ENCODE data around the gene UBALD1. TPM values are rescaled to one million over a fixed set of nuclear protein-coding genes. Genes with fewer than 3 reads are reported as not detected.
"Not testable (repeated sequence)": the region's sequence is repeated elsewhere in the genome, so short reads cannot be mapped to it uniquely, and the experiment has no call there.

The UBALD1 gene
- total RNA-seq, 1 experiment from 2014 or later: 58.4 TPM

- intact Hi-C loops (cut with micrococcal nuclease; ENCODE audit: unreplicated experiment): no loop called here
- TF ChIP-seq, protein P1, sequence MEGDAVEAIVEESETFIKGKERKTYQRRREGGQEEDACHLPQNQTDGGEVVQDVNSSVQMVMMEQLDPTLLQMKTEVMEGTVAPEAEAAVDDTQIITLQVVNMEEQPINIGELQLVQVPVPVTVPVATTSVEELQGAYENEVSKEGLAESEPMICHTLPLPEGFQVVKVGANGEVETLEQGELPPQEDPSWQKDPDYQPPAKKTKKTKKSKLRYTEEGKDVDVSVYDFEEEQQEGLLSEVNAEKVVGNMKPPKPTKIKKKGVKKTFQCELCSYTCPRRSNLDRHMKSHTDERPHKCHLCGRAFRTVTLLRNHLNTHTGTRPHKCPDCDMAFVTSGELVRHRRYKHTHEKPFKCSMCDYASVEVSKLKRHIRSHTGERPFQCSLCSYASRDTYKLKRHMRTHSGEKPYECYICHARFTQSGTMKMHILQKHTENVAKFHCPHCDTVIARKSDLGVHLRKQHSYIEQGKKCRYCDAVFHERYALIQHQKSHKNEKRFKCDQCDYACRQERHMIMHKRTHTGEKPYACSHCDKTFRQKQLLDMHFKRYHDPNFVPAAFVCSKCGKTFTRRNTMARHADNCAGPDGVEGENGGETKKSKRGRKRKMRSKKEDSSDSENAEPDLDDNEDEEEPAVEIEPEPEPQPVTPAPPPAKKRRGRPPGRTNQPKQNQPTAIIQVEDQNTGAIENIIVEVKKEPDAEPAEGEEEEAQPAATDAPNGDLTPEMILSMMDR (conservative IDR thresholded peaks at IDR 0.05): no peak
- no peak for TF ChIP-seq EZH2 (IDR thresholded peaks at IDR 0.05; ENCODE audit: low read depth)
- H2AFZ ChIP-seq: no peak overlapping the region
- H3K79me2 ChIP-seq (ENCODE audit: low read depth): no peaks in the 10 kb centered on the region
- H3F3A ChIP-seq (ENCODE audit: insufficient read depth, low read depth): no peaks in the 10 kb centered on the region
- H3K4me3 ChIP-seq: no peak overlapping the region
- H3K9me3 ChIP-seq (ENCODE audit: insufficient read depth, low read depth): no peaks in the 10 kb centered on the region
- no peaks in the 10 kb centered on the region for H3K9me2 ChIP-seq (ENCODE audit: insufficient read depth)
- no peak overlapping the region for H3K27ac ChIP-seq
- H3K4me1 ChIP-seq (replicated peaks; ENCODE audit: insufficient read depth): no peaks in the 10 kb centered on the region
- no peak for DNase-seq
- H4K20me1 ChIP-seq (ENCODE audit: insufficient read depth): peaks cover 7% of the 10 kb centered on the region; the same call in 1 of the 2 replicates
- H3K27me3 ChIP-seq (ENCODE audit: insufficient read depth, low read depth): no peaks in the 10 kb centered on the region
- ChIA-PET CTCF (no interaction called here), POLR2A (ENCODE audit: unreplicated experiment) (no interaction called here)
- BruUV-seq (replicated peaks): no TSS peak
- peaks cover 5% of the 10 kb centered on the region; the same call in 1 of the 2 replicates for H3K36me3 ChIP-seq (ENCODE audit: low read depth)
- no peak overlapping the region for H3K4me2 ChIP-seq
Observed at GRCh38 chr16:4651827-4652226, 37.1 kb upstream of the UBALD1 start.

GRCh38 chr16:4650443-4651074 is 35.9 kb upstream of the UBALD1 start:
- POLR2A ChIA-PET (ENCODE audit: unreplicated experiment): interaction anchor here (1.0 kb wide), 1 partner anchor 154 kb away, joined by 4 read pairs; no protein-coding TSS in a partner anchor
- H3K36me3 ChIP-seq (ENCODE audit: low read depth); H3K27ac ChIP-seq; H3K9me3 ChIP-seq (ENCODE audit: insufficient read depth, low read depth); H3K4me3 ChIP-seq; H2AFZ ChIP-seq; H3K4me1 ChIP-seq (replicated peaks; ENCODE audit: insufficient read depth); BruUV-seq (replicated peaks); H3F3A ChIP-seq (ENCODE audit: insufficient read depth, low read depth); H3K4me2 ChIP-seq; H3K79me2 ChIP-seq (ENCODE audit: low read depth); intact Hi-C loops (cut with micrococcal nuclease; ENCODE audit: unreplicated experiment); H3K27me3 ChIP-seq (ENCODE audit: insufficient read depth, low read depth); H3K9me2 ChIP-seq (ENCODE audit: insufficient read depth): not testable (repeated sequence)
- TF ChIP-seq, protein P1 (conservative IDR thresholded peaks at IDR 0.05): peak; percentile 92
- H4K20me1 ChIP-seq (ENCODE audit: insufficient read depth): peaks cover 10% of the 10 kb centered on the region; the same call in 1 of the 2 replicates
- peak in 1 of 2 experiments; percentile 69 for DNase-seq
- CTCF ChIA-PET: interaction anchor here (0.5 to 0.7 kb wide), 2 partner anchors 26 to 34 kb away, joined by 3 to 4 read pairs; partner anchors contain the start of gene MGRN1

DNA sequence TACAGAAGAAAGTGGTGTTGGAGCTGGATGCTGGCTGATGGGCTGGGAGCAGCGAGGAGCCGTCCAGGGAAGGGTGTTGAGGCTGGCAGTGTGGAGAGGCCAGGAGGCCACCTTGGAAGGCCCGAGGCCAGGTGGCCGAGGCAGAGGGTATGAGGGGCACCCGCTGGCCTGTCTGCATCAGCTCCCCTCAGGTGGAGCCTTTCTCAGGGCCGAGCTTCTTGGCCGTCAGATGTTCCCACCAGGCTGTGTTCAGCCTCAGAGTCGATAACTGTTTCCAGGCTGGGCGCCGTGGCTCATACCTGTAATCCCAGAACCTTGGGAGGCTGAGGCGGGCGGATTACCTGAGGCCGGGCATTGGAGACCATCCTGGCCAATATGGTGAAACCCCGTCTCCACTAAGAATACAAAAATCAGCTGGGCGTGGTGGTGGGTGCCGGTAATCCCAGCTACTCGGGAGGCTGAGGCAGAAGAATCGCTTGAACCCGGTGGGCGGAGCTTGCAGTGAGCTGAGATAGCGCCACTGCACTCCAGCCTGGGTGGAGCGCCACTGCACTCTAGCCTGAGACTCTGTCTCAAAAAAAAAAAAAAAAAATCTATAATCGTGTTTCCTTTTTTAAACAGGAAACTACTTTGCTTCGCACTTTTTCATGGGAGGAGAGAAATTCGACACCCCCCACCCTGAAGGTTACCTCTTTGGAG is 35.2 kb upstream of the UBALD1 start:
- no peak for DNase-seq
- H3K79me2 ChIP-seq (ENCODE audit: low read depth): no peaks in the 10 kb centered on the region
- no peaks in the 10 kb centered on the region for H3K9me3 ChIP-seq (ENCODE audit: insufficient read depth, low read depth)
- no TSS peak for BruUV-seq (replicated peaks)
- H3F3A ChIP-seq (ENCODE audit: insufficient read depth, low read depth): no peaks in the 10 kb centered on the region
- ChIA-PET CTCF (interaction anchor here (0.5 to 0.7 kb wide), 4 partner anchors 25 to 145 kb away, joined by 3 to 7 read pairs (median 4); partner anchors contain the start of gene MGRN1), POLR2A (ENCODE audit: unreplicated experiment) (interaction anchor here (0.7 to 1.0 kb wide), 2 partner anchors 14 to 153 kb away, joined by 3 to 4 read pairs; no protein-coding TSS in a partner anchor)
- TF ChIP-seq, protein P1 (conservative IDR thresholded peaks at IDR 0.05): no peak
- TF ChIP-seq EZH2 (IDR thresholded peaks at IDR 0.05; ENCODE audit: low read depth): no peak
- peaks cover 10% of the 10 kb centered on the region; the same call in 1 of the 2 replicates for H4K20me1 ChIP-seq (ENCODE audit: insufficient read depth)
- H3K36me3 ChIP-seq (ENCODE audit: low read depth): peaks cover 5% of the 10 kb centered on the region; the same call in 1 of the 2 replicates
- no peak overlapping the region for H3K27ac ChIP-seq
- H3K4me2 ChIP-seq: no peak overlapping the region
- H3K4me1 ChIP-seq (replicated peaks; ENCODE audit: insufficient read depth): no peaks in the 10 kb centered on the region
- no peaks in the 10 kb centered on the region for H3K27me3 ChIP-seq (ENCODE audit: insufficient read depth, low read depth)
- no peak overlapping the region for H3K4me3 ChIP-seq
- intact Hi-C loops (cut with micrococcal nuclease; ENCODE audit: unreplicated experiment): no loop called here
- no peaks in the 10 kb centered on the region for H3K9me2 ChIP-seq (ENCODE audit: insufficient read depth)
- no peak overlapping the region for H2AFZ ChIP-seq

All from PC-9 (cell line).